C4-2B (cell line): Measurements from ENCODE around the gene GOLGA6L9.
"Not testable (repeated sequence)": the region's sequence is repeated elsewhere in the genome, so short reads cannot be mapped to it uniquely, and the experiment has no call there.

Experiments used
- ZFX ChIP-seq: fragments of 450-650 bp; IDR thresholded peaks from 2 replicates; pipeline ENCODE4 v1.6.1; 2017
- TF ChIP-seq, protein P1 (sequence below): fragments of 450-650 bp; conservative IDR thresholded peaks from 2 replicates; pipeline ENCODE4 v1.5.1; 2017; ENCODE audit warnings: mild to moderate bottlenecking

DNA sequence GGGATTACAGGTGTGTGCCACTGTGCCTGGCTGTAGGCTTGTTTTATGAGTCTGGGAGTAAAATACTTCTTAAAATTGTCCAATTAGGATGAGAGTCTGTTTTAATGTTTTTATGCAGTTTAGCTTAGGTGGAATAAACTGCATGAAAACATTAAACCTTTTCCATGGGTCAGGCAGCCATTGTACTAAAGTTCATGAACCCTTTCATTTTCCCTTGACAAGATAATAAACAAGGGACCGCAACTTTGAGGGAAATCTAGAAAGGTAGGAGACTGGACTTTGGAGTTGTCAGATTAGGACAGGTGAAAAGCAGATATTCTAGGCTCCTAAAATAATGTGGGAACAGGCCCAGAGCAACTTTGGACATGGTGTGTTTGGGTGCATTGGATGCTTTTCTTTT is 27.3 kb upstream of the GOLGA6L9 start:
- TF ChIP-seq, protein P1, sequence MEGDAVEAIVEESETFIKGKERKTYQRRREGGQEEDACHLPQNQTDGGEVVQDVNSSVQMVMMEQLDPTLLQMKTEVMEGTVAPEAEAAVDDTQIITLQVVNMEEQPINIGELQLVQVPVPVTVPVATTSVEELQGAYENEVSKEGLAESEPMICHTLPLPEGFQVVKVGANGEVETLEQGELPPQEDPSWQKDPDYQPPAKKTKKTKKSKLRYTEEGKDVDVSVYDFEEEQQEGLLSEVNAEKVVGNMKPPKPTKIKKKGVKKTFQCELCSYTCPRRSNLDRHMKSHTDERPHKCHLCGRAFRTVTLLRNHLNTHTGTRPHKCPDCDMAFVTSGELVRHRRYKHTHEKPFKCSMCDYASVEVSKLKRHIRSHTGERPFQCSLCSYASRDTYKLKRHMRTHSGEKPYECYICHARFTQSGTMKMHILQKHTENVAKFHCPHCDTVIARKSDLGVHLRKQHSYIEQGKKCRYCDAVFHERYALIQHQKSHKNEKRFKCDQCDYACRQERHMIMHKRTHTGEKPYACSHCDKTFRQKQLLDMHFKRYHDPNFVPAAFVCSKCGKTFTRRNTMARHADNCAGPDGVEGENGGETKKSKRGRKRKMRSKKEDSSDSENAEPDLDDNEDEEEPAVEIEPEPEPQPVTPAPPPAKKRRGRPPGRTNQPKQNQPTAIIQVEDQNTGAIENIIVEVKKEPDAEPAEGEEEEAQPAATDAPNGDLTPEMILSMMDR = not testable (repeated sequence)
- TF ChIP-seq ZFX = not testable (repeated sequence)
